ENCODE results near the gene CLEC11A. TPM values are rescaled to one million over a fixed set of nuclear protein-coding genes. Genes with fewer than 3 reads are reported as not detected.

The CLEC11A gene
- total RNA-seq, 1 experiment from 2014 or later: 7.6 TPM

- ChIA-PET CTCF (interaction anchor here (1.7 kb wide), 1 partner anchor 47 kb away, joined by 7 read pairs; no protein-coding TSS in a partner anchor), POLR2A (no interaction called here)
- Mint-ChIP-seq H3K9me3 (0 out of 2 replicates have a peak, but pooled peaks cover 4% of the 10 kb centered on the region), H3K36me3 (peaks cover 3% of the 10 kb centered on the region; the same call in 1 of the 2 replicates), H3K27ac (no peak overlapping the region), H3K27me3 (ENCODE audit: low read depth) (peaks cover 84% of the 10 kb centered on the region), H3K4me3 (peak overlapping the region; percentile 2; the same call in 1 of the 2 replicates), H3K4me1 (peaks cover 31% of the 10 kb centered on the region)
- TF ChIP-seq MAX (CRISPR knock-in tag; IDR thresholded peaks at IDR 0.05): peak; percentile 48; the same call in 1 of the 2 replicates
- no peak for TF ChIP-seq ZNF263 (CRISPR knock-in tag; IDR thresholded peaks at IDR 0.05; ENCODE audit: low read depth)
- TF ChIP-seq CREM (CRISPR knock-in tag; IDR thresholded peaks at IDR 0.05): no peak
- ATAC-seq (peak; percentile 13; the same call in 1 of the 2 replicates), DNase-seq (ENCODE audit: low spot score) (no peak)
These were observed 45.5 kb upstream of the CLEC11A start for GRCh38 chr19:50677636-50678035.

DNA sequence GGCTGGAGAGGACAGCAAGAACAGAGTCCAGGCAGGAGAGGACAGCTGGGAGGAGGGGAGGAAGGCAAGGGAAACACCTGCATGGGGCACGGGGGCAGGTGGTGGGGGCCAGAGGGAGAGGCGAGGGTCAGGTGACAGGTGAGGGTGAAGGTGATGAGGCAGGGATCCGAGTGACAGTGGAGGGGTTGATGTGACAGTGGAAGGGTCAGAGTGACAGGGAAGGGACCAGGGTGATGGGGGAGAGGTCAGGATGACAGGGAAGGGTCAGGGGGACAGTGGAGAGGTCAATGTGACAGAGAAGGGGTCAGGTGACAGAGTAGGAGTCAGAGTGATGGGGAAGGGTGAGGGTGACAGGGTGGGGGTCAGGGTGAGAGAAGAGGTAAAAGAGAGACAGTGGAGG lies 44.8 kb upstream of the CLEC11A start:
- CTCF ChIA-PET: interaction anchor here (1.7 kb wide), 1 partner anchor 46 kb away, joined by 7 read pairs; no protein-coding TSS in a partner anchor
- no peak for DNase-seq (ENCODE audit: low spot score)
- H3K27ac Mint-ChIP-seq: no peak overlapping the region
- H3K4me1 Mint-ChIP-seq: peaks cover 24% of the 10 kb centered on the region
- POLR2A ChIA-PET: no interaction called here
- ATAC-seq: no peak
- 0 out of 2 replicates have a peak, but pooled peaks cover 4% of the 10 kb centered on the region for H3K9me3 Mint-ChIP-seq
- peaks cover 3% of the 10 kb centered on the region; the same call in 1 of the 2 replicates for H3K36me3 Mint-ChIP-seq
- no peak overlapping the region; the same call in 1 of the 2 replicates for H3K4me3 Mint-ChIP-seq
- TF ChIP-seq CREB1 (CRISPR knock-in tag; IDR thresholded peaks at IDR 0.05) (no peak), NFYB (CRISPR knock-in tag; conservative IDR thresholded peaks at IDR 0.05; ENCODE audit: low read depth) (no peak), CDX4 (CRISPR knock-in tag; IDR thresholded peaks at IDR 0.05; ENCODE audit: borderline replicate concordance) (no peak), ZNF532 (CRISPR knock-in tag; IDR thresholded peaks at IDR 0.05; ENCODE audit: borderline replicate concordance) (no peak), ZNF396 (CRISPR knock-in tag; IDR thresholded peaks at IDR 0.05; ENCODE audit: borderline replicate concordance) (no peak), EMX1 (CRISPR knock-in tag; IDR thresholded peaks at IDR 0.05) (no peak)
- TF ChIP-seq, protein P1, sequence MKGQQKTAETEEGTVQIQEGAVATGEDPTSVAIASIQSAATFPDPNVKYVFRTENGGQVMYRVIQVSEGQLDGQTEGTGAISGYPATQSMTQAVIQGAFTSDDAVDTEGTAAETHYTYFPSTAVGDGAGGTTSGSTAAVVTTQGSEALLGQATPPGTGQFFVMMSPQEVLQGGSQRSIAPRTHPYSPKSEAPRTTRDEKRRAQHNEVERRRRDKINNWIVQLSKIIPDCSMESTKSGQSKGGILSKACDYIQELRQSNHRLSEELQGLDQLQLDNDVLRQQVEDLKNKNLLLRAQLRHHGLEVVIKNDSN (CRISPR knock-in tag; IDR thresholded peaks at IDR 0.05): no peak
- TF ChIP-seq, protein P2, sequence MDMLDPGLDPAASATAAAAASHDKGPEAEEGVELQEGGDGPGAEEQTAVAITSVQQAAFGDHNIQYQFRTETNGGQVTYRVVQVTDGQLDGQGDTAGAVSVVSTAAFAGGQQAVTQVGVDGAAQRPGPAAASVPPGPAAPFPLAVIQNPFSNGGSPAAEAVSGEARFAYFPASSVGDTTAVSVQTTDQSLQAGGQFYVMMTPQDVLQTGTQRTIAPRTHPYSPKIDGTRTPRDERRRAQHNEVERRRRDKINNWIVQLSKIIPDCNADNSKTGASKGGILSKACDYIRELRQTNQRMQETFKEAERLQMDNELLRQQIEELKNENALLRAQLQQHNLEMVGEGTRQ (CRISPR knock-in tag; IDR thresholded peaks at IDR 0.05): peak; percentile 62
- H3K27me3 Mint-ChIP-seq (ENCODE audit: low read depth): peaks cover 84% of the 10 kb centered on the region

GRCh38 chr19:50679177-50680125 lies 43.7 kb upstream of the CLEC11A start:
- H3K27ac Mint-ChIP-seq: no peak overlapping the region
- H3K9me3 Mint-ChIP-seq: 0 out of 2 replicates have a peak, but pooled peaks cover 4% of the 10 kb centered on the region
- ATAC-seq: peak; percentile 89
- POLR2A ChIA-PET: no interaction called here
- CTCF ChIA-PET: interaction anchor here (0.6 to 1.0 kb wide), 2 partner anchors 10 to 85 kb away, joined by 3 read pairs; no protein-coding TSS in a partner anchor
- H3K4me1 Mint-ChIP-seq: peaks cover 16% of the 10 kb centered on the region
- peaks cover 3% of the 10 kb centered on the region; the same call in 1 of the 2 replicates for H3K36me3 Mint-ChIP-seq
- peak; percentile 90 for DNase-seq (ENCODE audit: low spot score)
- H3K27me3 Mint-ChIP-seq (ENCODE audit: low read depth): peaks cover 85% of the 10 kb centered on the region
- H3K4me3 Mint-ChIP-seq: peak overlapping the region; percentile 31
- TF ChIP-seq ELF4 (CRISPR knock-in tag; IDR thresholded peaks at IDR 0.05; ENCODE audit: low read depth) (no peak), ZNF121 (CRISPR knock-in tag; IDR thresholded peaks at IDR 0.05) (no peak), FOXP1 (CRISPR knock-in tag; IDR thresholded peaks at IDR 0.05; ENCODE audit: borderline replicate concordance) (peak; percentile 71; the same call in 1 of the 2 replicates), SP1 (CRISPR knock-in tag; conservative IDR thresholded peaks at IDR 0.05) (peak; percentile 38; the same call in 1 of the 2 replicates), FOXP4 (CRISPR knock-in tag; IDR thresholded peaks at IDR 0.05) (0 out of 2 replicates have a peak, but pooled peaks have one; percentile 18), ATF1 (CRISPR knock-in tag; IDR thresholded peaks at IDR 0.05) (no peak), ZSCAN18 (CRISPR knock-in tag; IDR thresholded peaks at IDR 0.05) (no peak), ETV6 (CRISPR knock-in tag; IDR thresholded peaks at IDR 0.05) (peak; percentile 75; the same call in 1 of the 2 replicates)
